Gastrocnemius medialis (tissue), 4 donors: ENCODE data around the gene GABPB2. TPM values are rescaled to one million over a fixed set of nuclear protein-coding genes. Genes with fewer than 3 reads are reported as not detected.

ENCODE experiments used
- ATAC-seq, 2 donors: fragments of 150-250 bp; one replicate each; pipeline ENCODE4 v1.9.1; 2016
- DNase-seq, 2 donors: peaks; one replicate each; pipeline ENCODE4 v3.0.0-alpha.2; 2019
- H3K27ac ChIP-seq, 4 donors: fragments of 200-600 bp; sonication (generic); 1 replicate in 1 of 4; 2 replicates in 3 of 4; pipeline ENCODE4 v1.5.1; 2016 to 2018; ENCODE audit warnings: mild to moderate bottlenecking in 2 of 4, moderate library complexity in 1 of 4
- H3K27me3 ChIP-seq, 3 donors: fragments of 200-600 bp; sonication (generic) in 2 of 3; 1 replicate in 1 of 3; 2 replicates in 2 of 3; pipeline versions ENCODE4 v1.5.1 to v1.6.0; 2016 to 2019; ENCODE audit warnings: mild to moderate bottlenecking in 1 of 3, moderate library complexity in 1 of 3
- H3K36me3 ChIP-seq, 2 donors: fragments of 200-600 bp; sonication (generic) in 1 of 2; one replicate each; pipeline ENCODE4 v1.5.1; 2017 to 2018
- H3K4me1 ChIP-seq, 2 donors: fragments of 200-600 bp; sonication (generic) in 1 of 2; one replicate each; pipeline ENCODE4 v1.5.1; 2016 to 2017; ENCODE audit warnings: mild to moderate bottlenecking in 2 of 2
- H3K4me3 ChIP-seq, 4 donors: fragments of 200-600 bp; sonication (generic) in 3 of 4; 1 replicate in 1 of 4; 2 replicates in 3 of 4; pipeline ENCODE4 v1.5.1; 2016 to 2019; ENCODE audit warnings: mild to moderate bottlenecking in 2 of 4
- H3K9me3 ChIP-seq, 3 donors: fragments of 200-600 bp; sonication (generic) in 2 of 3; 1 replicate in 1 of 3; 2 replicates in 2 of 3; pipeline ENCODE4 v1.5.1; 2016 to 2019
- CTCF ChIP-seq, 5 experiments: fragments of 450-650 bp in 3 of 5; fragments of 200-600 bp in 2 of 5; sonication (generic) in 2 of 5; IDR thresholded peaks in 4 of 5; conservative IDR thresholded peaks in 1 of 5; 1 replicate in 4 of 5; 2 replicates in 1 of 5; pipeline ENCODE4 v1.5.1; 2016 to 2019; ENCODE audit warnings: antibody characterized with exemption in 5 of 5, mild to moderate bottlenecking in 3 of 5, moderate library complexity in 3 of 5
- POLR2A ChIP-seq, 2 donors: fragments of 450-650 bp; IDR thresholded peaks; one replicate each; pipeline ENCODE4 v1.6.1; 2017; ENCODE audit warnings: antibody characterized with exemption in 2 of 2, mild to moderate bottlenecking in 2 of 2, moderate library complexity in 2 of 2
- in situ Hi-C, 4 donors: fragments of 200-750 bp; cut with MboI; loops; one replicate each; pipeline versions ENCODE4 v1.15.0 to v1.8.0; 2017; ENCODE audit warnings: low sequenced_read_pairs in 4 of 4
- intact Hi-C: fragments of 100-400 bp; cut with DNase I; formaldehyde crosslinking; loops from one replicate; pipeline ENCODE4 v1.15.1; 2023; ENCODE audit warnings: low total_unique reads
- total RNA-seq, 4 donors: library from RNA; depleted of rRNA; stranded (reverse); fragments of >200 nt; gene quantifications; one replicate each; pipeline versions ENCODE4 v1.1.0 to v1.2.3, GENCODE V29; 2016

GABPB2 gene
- total RNA-seq, 4 donors from 2014 or later, result 11.9 to 20.5 (median 17.9) TPM

GRCh38 chr1:151104630-151105029, 34.1 kb downstream of the GABPB2 start:
- no peaks in the 10 kb centered on the region for H3K27me3 ChIP-seq
- no peak for TF ChIP-seq CTCF (IDR thresholded peaks at IDR 0.05 in 4 of 5, conservative IDR thresholded peaks at IDR 0.05 in 1 of 5)
- no peak for TF ChIP-seq POLR2A (IDR thresholded peaks at IDR 0.05)
- H3K36me3 ChIP-seq, result peaks cover 0 to 15% of the 10 kb centered on the region in 2 donors
- no peaks in the 10 kb centered on the region for H3K9me3 ChIP-seq
- no peak overlapping the region for H3K27ac ChIP-seq
- in situ Hi-C loops, result loop anchor here in 1 of 4 donors (10.0 kb wide), 1 partner anchor 50 kb away; the partner anchor contains the start of gene TNFAIP8L2
- no peak overlapping the region for H3K4me3 ChIP-seq
- ATAC-seq (no peak), DNase-seq (no peak)
- intact Hi-C loops, result no loop called here
- no peaks in the 10 kb centered on the region for H3K4me1 ChIP-seq

- DNase-seq (no peak), ATAC-seq (no peak)
- Histone ChIP-seq H3K9me3 (no peaks in the 10 kb centered on the region), H3K4me1 (no peaks in the 10 kb centered on the region), H3K27me3 (no peaks in the 10 kb centered on the region), H3K4me3 (no peak overlapping the region), H3K27ac (no peak overlapping the region), H3K36me3 (peaks cover 0 to 15% of the 10 kb centered on the region in 2 donors)
- in situ Hi-C loops, result loop anchor here in 1 of 4 donors (10.0 kb wide), 1 partner anchor 48 kb away; the partner anchor contains the start of gene TNFAIP8L2
- TF ChIP-seq POLR2A (IDR thresholded peaks at IDR 0.05) (no peak), CTCF (IDR thresholded peaks at IDR 0.05 in 4 of 5, conservative IDR thresholded peaks at IDR 0.05 in 1 of 5) (no peak)
- intact Hi-C loops, result loop anchor here (2.0 kb wide), 1 partner anchor 22 kb away; no protein-coding TSS in a partner anchor
These were observed 36.3 kb downstream of the GABPB2 start for GRCh38 chr1:151106894-151107293.

GRCh38 chr1:151108331-151108730, 37.8 kb downstream of the GABPB2 start:
- H3K9me3 ChIP-seq, result no peaks in the 10 kb centered on the region
- intact Hi-C loops (no loop called here), in situ Hi-C loops (loop anchor here in 1 of 4 donors (10.0 kb wide), 1 partner anchor 46 kb away; the partner anchor contains the start of gene TNFAIP8L2)
- peaks cover 0 to under 1% of the 10 kb centered on the region in 2 donors for H3K4me1 ChIP-seq
- H3K36me3 ChIP-seq, result peaks cover 0 to 21% of the 10 kb centered on the region in 2 donors
- H3K27me3 ChIP-seq, result no peaks in the 10 kb centered on the region
- ATAC-seq, result no peak
- no peak for DNase-seq
- TF ChIP-seq POLR2A (IDR thresholded peaks at IDR 0.05) (no peak), CTCF (IDR thresholded peaks at IDR 0.05 in 4 of 5, conservative IDR thresholded peaks at IDR 0.05 in 1 of 5) (no peak)
- H3K4me3 ChIP-seq, result no peak overlapping the region
- H3K27ac ChIP-seq, result no peak overlapping the region

- DNase-seq (no peak), ATAC-seq (peak; percentile 50 to 59)
- TF ChIP-seq CTCF (IDR thresholded peaks at IDR 0.05 in 4 of 5, conservative IDR thresholded peaks at IDR 0.05 in 1 of 5) (no peak), POLR2A (IDR thresholded peaks at IDR 0.05) (no peak)
- H3K27me3 ChIP-seq, result no peaks in the 10 kb centered on the region
- intact Hi-C loops, result loop anchor here (5.0 kb wide), 1 partner anchor 33 kb away; the partner anchor contains the start of gene SEMA6C
- in situ Hi-C loops, result no loop called here
- H3K27ac ChIP-seq, result peak overlapping the region in 2 of 4 donors; percentile 20 to 46
- no peak overlapping the region for H3K4me3 ChIP-seq
- peaks cover 0 to 8% of the 10 kb centered on the region in 2 donors for H3K4me1 ChIP-seq
- no peaks in the 10 kb centered on the region for H3K9me3 ChIP-seq
- peaks cover 0 to 26% of the 10 kb centered on the region in 2 donors for H3K36me3 ChIP-seq
These were observed 43.3 kb downstream of the GABPB2 start for GRCh38 chr1:151113877-151114276.
